Psoas muscle (tissue), 8 donors: ENCODE measurements around the gene JMJD7. TPM values are rescaled to one million over a fixed set of nuclear protein-coding genes. Genes with fewer than 3 reads are reported as not detected.

Experiments used
- ATAC-seq, 4 donors: fragments of 200-7000 bp; cut with Tn5 transposase; one replicate each; pipeline ENCODE4 v1.9.1; 2020; ENCODE audit warnings: moderate library complexity in 3 of 4, mild to moderate bottlenecking in 2 of 4
- DNase-seq, 2 donors: peaks; one replicate each; pipeline ENCODE4 v3.0.0-alpha.2; 2020
- H3K27ac ChIP-seq: fragments of 200-600 bp; one replicate; pipeline ENCODE4 v1.8.0; 2022
- H3K27me3 ChIP-seq, 3 donors: fragments of 200-600 bp in 1 of 3; one replicate each; pipeline versions ENCODE4 v1.6.1 to v1.8.0; 2013 to 2022; ENCODE audit warnings: low read length in 2 of 3, mild to moderate bottlenecking in 2 of 3, moderate library complexity in 1 of 3; ENCODE audit not compliant: insufficient read depth in 3 of 3
- H3K36me3 ChIP-seq, 2 donors: fragments of 200-600 bp in 1 of 2; one replicate each; pipeline versions ENCODE4 v1.6.1 to v1.8.0; 2013 to 2022; ENCODE audit warnings: low read depth in 1 of 2, mild to moderate bottlenecking in 1 of 2, moderate library complexity in 1 of 2; ENCODE audit not compliant: insufficient read depth in 1 of 2
- H3K4me1 ChIP-seq: fragments of 200-600 bp; one replicate; pipeline ENCODE4 v1.8.0; 2022
- H3K4me3 ChIP-seq: fragments of 200-600 bp; one replicate; pipeline ENCODE4 v1.8.0; 2022; ENCODE audit warnings: mild to moderate bottlenecking
- H3K9me3 ChIP-seq: fragments of 200-600 bp; one replicate; pipeline ENCODE4 v1.8.0; 2022
- CTCF ChIP-seq: fragments of 200-600 bp; IDR thresholded peaks from one replicate; pipeline ENCODE4 v1.8.0; 2022; ENCODE audit warnings: antibody characterized with exemption
- WGBS, 3 donors: extraction: QIAGEN DNeasy Blood & Tissue Kit; methylation state at CpG; one replicate each; pipeline versions ENCODE4 v1.1.6 to v1.1.7; 2013; 5-methylcytosine and 5-hydroxymethylcytosine counted together
- intact Hi-C, 2 donors: fragments of 100-400 bp; cut with DNase I; formaldehyde crosslinking; loops; one replicate each; pipeline versions ENCODE4 v1.11.0 to v1.14.2; 2022
- polyA plus RNA-seq, 3 donors: library from polyadenylated mRNA; stranded (reverse); fragments of 200-250 nt; gene quantifications; one replicate each; pipeline ENCODE4 v1.2.3, GENCODE V29; 2013
- total RNA-seq, 4 donors: library from RNA; stranded (reverse); fragmentation: NEBNext Ultra II Directional in 2 of 4; extraction: Animal tissue kit (Norgen Biotek cat#: 25700) in 2 of 4; gene quantifications; one replicate each; pipeline versions ENCODE4 v1.2.1 to v1.2.4, GENCODE V29; 2021 to 2023
- donor health status: healthy with polysubstance abuse.
- donor health status: DM: no; HTN: no; CAD: no; lungs with moderate emphysema.
- donor health status: Bipolar disorder and iron deficiency.
- donor health status: healthy.
- donor health status: DM: yes; HTN: yes; CAD: no.
- donor health status: DM: no; HTN: no; CAD: no.
- donor health status: DM: no; HTN: no; CAD: no.
- donor health status: DM: yes; HTN: yes; CAD: no.

The JMJD7 gene
- total and polyA plus RNA-seq, 7 donors, result 4.4 to 8.0 (median 6.4) TPM

- no peaks in the 10 kb centered on the region for H3K9me3 ChIP-seq
- no peak overlapping the region for H3K27ac ChIP-seq
- no peak for TF ChIP-seq CTCF
- ATAC-seq, result no peak
- intact Hi-C loops, result no loop called here
- 73 to 76% (median 75%) methylated on average over 13 of the region's 13 CpGs for WGBS, 3 donors
- no peak for DNase-seq
- peaks cover 15% of the 10 kb centered on the region for H3K4me1 ChIP-seq
- no peaks in the 10 kb centered on the region for H3K36me3 ChIP-seq
- no peak overlapping the region for H3K4me3 ChIP-seq
- H3K27me3 ChIP-seq, result no peaks in the 10 kb centered on the region
Measured at GRCh38 chr15:41877631-41878354, 49.9 kb downstream of the JMJD7 start.

DNA sequence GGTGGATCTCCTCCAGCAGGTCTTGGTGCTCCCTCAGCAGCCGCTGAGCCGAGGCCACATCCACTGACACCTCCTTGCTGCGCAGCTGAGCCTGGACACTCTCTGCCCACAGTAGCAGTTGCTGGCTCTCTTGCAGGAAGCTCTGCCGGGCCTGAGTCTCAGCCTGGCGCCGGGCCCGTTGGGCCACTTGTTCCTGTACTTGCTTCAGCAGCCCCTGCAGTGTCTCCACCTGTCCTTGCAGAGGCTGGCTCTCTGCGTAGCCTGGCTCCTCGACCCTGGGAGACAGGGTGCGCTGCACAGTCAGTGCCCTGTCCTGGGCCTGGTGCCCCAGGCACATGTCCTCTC lies 50.4 kb downstream of the JMJD7 start:
- ATAC-seq, result peak; percentile 60 to 87 (median 70)
- intact Hi-C loops, result no loop called here
- Histone ChIP-seq H3K4me1 (peaks cover 15% of the 10 kb centered on the region), H3K27ac (no peak overlapping the region), H3K27me3 (no peaks in the 10 kb centered on the region), H3K9me3 (no peaks in the 10 kb centered on the region), H3K36me3 (no peaks in the 10 kb centered on the region), H3K4me3 (no peak overlapping the region)
- no peak for TF ChIP-seq CTCF
- DNase-seq, result peak; percentile 50 to 68
- 29 to 40% (median 31%) methylated on average over 10 of the region's 10 CpGs for WGBS, 3 donors

GRCh38 chr15:41879321-41879845 lies 51.5 kb downstream of the JMJD7 start:
- intact Hi-C loops, result no loop called here
- Histone ChIP-seq H3K27me3 (no peaks in the 10 kb centered on the region), H3K4me1 (peaks cover 15% of the 10 kb centered on the region), H3K27ac (no peak overlapping the region), H3K4me3 (no peak overlapping the region), H3K9me3 (no peaks in the 10 kb centered on the region), H3K36me3 (no peaks in the 10 kb centered on the region)
- DNase-seq (no peak), ATAC-seq (no peak)
- 96 to 97% (median 97%) methylated on average over 10 of the region's 10 CpGs for WGBS, 3 donors
- TF ChIP-seq CTCF, result no peak

DNA sequence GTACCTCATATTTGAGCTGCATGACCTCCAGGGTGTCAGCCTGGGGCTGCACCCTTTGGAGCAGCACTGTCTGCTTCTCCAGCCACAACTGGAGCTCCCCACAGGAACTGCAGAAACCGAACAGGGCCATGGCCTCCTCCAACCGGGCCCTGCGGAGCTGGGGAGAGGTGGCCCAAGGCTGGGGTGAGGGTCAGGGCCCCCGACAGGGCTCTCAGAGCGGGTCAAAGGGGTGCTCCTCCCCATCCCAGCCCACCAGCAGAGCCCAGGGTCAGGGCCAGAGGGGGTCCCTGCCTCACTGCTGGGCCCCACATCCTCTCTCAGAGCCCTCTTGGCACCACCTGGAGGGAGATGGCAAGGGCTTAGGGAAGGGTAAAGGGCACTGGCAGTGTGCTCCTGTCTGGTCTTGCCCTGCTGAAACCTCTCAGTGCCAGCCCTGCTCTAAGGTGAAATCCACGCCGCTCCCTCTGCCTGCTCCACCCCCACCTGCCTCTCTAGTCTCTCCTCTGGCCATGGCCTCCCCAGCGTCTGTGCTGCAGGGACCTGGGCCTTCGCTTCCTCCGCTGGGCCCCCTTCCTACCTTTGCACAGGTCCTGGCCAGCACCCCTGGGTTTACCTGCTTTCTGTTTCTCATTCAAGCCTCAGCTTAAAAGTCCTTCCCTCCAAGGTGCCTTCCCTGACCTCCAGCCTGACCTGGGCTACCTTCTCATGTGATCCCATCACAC lies 52.4 kb downstream of the JMJD7 start:
- Histone ChIP-seq H3K9me3 (no peaks in the 10 kb centered on the region), H3K36me3 (no peaks in the 10 kb centered on the region), H3K27ac (no peak overlapping the region), H3K4me3 (no peak overlapping the region), H3K27me3 (no peaks in the 10 kb centered on the region), H3K4me1 (peaks cover 15% of the 10 kb centered on the region)
- intact Hi-C loops, result no loop called here
- DNase-seq (no peak), ATAC-seq (no peak)
- TF ChIP-seq CTCF, result no peak
- 96 to 97% (median 97%) methylated on average over 10 of the region's 10 CpGs for whole genome bisulfite sequencing, 3 donors
